NCI-H146 (cell line): ENCODE data around the gene CELF3.
A peak's percentile ranks its signal among the peaks of the same experiment; 100 is the strongest.

ENCODE experiments used
- DNase-seq: peaks from one replicate; lab custom pipeline; 2025; lab: John Stamatoyannopoulos, UW

CELF3 gene

DNA sequence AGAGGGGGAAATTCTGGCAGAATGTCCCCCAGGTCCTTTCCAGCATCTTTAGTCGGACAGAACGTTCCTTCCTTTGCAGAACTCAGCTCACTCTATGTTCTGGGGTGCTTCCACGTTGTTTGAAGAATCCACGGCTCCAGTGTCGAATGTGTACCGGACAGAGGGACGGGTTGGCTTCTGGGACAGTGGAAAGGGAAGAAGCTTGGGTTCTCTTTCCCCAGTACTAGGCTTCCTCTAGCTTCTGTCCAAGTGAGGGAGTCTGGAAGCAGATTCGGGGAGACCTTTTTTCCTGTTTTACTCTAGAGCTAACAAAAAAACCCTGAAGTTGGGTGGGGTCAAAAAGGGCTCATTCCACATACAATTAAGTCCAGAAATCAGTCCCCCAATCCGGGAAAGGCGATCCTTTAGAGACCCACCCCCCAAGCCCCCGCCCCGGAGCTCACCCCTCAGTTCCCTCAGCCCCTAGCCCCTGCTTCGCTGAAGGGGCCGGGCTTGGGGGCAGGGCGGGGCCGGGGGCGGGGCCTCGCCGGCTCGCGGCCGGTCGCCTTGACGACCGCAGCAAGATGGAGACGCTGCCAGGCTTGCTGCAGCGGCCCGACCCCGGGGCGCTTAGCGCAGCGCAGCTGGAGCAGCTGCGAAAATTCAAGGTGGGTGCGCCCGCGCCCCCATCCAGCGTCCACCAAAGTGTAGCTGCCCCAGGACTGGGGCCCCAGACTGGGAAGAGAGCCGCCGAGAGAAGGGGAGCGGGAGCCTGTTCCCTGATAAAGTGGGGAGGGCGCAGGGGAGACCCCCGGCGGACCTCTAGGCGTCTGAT, 4.6 kb upstream of the CELF3 start, which contains the start of gene RIIAD1:
Gene RIIAD1 (plus strand): TSS at position 549 of the 814 bp plus-strand sequence. CDS start 15 bp downstream, at position 564.
- DNase-seq, result peak; percentile 49

- DNase-seq, result no peak
These were observed 4.0 kb upstream of the CELF3 start for GRCh38 chr1:151720554-151720953.

DNA sequence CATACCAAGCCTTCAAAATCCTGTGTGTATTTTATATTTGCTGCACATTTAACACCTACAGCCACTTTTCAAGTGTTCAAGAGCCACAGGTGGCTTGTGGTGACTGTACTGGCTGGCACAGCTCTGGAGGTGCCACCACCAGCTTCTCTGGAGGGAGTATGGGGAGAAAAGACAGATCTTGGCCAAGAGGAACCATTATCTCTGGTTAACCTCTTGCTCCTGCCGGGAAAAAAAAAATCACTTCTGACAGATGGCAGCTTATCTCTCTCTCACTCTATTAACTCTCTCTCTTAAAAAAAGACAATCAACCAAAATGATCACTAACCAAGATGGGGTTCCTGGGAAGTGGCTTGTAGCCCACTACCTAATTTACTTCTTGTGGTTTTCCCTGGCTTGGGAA, 3.5 kb upstream of the CELF3 start:
- no peak for DNase-seq

- no peak for DNase-seq
These were observed 2.1 kb upstream of the CELF3 start for GRCh38 chr1:151718666-151719065.

GRCh38 chr1:151718011-151718431, 1.4 kb upstream of the CELF3 start:
- DNase-seq, result no peak

GRCh38 chr1:151716405-151716762, 219 bp downstream of the CELF3 start:
- no peak for DNase-seq

DNA sequence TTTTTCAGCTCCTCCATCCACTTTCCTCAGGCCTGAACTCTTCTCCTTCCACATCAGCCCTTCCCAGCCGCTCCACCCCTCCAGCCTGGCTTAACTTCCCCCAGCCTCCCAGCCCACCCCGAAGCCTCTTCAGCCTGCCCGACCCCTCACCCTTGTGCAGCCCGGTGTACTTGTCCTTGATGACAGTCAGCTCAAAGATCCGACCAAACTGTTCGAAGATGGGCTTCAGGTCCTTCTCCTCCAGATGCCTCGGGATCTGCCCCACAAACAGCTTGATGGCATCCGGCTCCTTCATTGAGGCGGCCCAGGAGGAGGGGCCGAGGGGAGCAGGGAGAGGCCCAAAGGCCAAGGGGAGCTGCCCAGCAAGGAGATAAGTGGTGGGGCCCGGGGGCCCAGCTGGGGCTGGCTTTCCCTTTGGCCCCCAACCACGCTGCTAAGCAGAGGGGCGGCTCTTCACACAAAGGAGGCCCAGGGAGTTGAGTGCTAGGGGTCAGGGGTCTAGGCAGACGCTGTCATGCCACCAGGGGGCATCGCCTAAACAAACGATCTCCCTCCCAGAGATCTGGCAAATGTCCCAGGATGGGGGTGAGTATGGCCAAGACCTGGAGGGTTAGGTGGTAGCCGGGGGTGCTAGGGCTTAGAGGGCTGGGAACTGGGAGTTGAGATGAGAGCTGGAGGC, 738 bp downstream of the CELF3 start:
- peak; percentile 88 for DNase-seq

DNA sequence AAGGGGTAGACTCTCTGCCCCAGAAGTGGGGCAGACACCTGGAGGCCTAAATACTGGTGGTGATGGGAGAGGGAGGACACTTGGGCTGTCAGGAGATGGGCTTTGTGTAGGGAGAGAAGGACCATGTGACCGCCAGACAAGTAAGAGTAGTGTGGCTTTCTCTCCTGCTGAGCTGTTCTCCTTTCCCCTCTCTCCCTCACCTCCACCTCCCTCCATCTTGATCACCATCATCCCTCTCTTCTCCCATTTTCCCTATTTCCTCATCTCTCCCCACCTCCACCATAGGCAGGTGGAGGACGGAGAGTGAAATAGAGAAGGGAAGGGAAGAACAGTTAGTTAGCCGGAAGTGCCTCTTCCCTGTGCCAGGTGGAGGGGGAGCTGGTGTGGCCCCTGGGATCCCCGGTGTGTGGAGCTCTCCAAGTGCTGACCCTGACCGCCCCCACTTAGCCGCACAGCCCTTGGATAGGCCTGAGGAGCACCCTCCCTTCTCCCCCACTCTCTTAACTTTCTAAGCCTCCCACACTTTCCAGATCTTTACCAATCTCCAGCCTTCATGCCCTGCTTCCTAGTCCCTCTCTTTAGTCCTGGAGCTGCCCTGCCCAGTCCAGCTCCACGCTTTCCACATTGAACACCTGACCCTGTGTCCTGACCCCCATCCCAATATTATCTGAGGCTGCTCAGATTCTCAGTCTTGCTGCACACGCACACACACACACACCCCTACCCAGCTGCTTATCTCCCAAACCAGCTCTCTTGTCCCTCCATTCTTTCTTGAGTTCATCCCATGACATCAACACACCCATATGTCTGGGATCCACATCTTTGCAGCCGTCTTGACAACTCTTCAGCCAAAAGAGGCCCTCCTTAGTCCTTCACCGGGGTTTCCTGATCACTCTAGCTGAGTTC, 1.5 kb downstream of the CELF3 start:
- no peak for DNase-seq

- no peak for DNase-seq
These were observed 2.7 kb downstream of the CELF3 start for GRCh38 chr1:151713874-151714273.

- no peak for DNase-seq
These were observed 3.6 kb downstream of the CELF3 start for GRCh38 chr1:151713044-151713443.

DNA sequence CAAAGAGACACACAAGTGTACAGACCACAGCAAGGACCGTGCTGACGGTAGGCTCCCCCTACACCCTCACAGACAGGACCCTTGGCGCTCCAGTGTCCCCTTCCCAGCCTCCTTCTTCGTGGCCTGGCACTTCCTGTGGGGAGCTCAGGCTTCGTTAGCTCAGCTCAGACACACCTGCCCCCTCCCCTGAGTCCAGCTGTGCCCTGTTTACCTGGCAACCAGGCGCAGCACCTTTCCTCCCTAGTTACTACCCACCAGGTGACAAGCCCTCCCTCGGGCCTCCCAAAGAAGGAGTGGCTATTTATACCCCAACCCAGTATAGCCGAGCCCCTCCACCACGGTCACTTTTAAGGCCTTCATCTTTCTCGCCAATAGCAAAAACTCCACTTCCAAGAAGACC, 4.7 kb downstream of the CELF3 start:
- peak; percentile 81 for DNase-seq

- no peak for DNase-seq
These were observed 5.4 kb downstream of the CELF3 start for GRCh38 chr1:151711044-151711800.

- DNase-seq, result peak; percentile 64
These were observed 6.3 kb downstream of the CELF3 start for GRCh38 chr1:151710187-151710840.

DNA sequence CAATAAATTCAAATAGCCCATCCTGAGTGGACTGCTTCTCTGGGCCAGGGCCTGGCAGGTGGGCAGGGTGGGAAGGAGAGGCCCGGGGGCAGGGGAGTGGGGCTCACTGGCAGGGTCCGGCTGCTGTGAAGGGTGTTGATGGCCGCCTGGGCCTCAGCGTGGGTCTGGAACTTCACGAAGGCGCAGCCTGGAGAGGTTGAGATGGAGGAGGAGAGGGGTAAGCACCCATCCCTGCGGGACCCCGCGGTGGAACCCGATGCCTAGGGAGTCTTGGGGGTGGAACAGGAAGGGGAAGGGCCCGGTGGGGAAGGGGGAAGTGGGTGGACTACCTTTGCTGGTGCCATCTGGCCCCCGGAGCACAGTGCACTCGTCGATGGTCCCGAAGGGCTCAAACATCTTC, 7.7 kb downstream of the CELF3 start:
- DNase-seq, result no peak

DNA sequence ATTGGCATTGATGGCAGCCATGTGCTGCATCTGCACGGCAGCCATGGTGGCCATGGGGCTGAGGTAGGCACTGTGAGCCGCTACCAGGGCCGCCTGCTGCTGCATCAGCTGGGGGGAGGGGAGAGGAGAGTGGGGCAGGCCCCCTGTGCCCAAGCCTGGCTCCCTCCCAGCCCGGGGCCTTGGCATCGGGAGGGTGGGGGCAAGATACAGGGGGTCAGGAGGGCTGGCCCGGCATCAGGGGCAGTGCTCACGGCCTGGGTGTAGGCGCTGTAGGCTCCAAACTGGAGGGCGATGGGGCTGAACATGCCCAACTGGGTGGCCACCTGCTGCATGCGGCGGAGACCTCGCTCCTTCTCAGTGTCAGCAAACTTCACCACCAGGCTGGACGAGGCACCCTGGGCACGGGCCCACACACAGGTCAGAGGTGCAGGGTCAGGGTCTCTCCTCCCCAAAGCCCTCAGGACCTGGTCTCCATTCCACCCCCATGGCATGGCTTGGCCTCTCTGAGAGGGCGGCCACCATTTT, 9.0 kb downstream of the CELF3 start:
- no peak for DNase-seq

GRCh38 chr1:151706464-151707415, 9.9 kb downstream of the CELF3 start:
- no peak for DNase-seq

- DNase-seq, result no peak
These were observed 10.7 kb downstream of the CELF3 start for GRCh38 chr1:151705753-151706463.

- no peak for DNase-seq
These were observed 11.5 kb downstream of the CELF3 start for GRCh38 chr1:151705146-151705545.

DNA sequence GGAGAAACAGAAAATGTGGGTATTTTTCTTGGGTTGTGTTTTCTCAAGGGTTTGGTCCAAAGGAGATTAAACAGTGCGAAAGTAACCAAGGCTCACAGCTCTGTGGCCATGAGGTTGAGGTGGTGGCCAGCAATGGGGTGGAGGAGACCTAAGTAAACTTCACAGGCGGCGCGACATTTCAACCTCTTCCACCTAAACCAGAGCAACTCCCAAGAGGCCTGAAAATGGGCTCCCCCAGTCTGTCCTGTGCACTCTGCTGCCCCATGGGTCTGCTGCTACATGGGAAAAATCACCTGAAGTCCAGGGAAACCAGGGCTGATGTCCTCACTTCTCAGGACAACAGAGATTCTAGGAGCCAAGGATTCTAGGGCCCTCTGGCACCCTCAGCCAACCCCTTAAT, 12.4 kb downstream of the CELF3 start:
- DNase-seq, result no peak
